Activated T-cell treated with anti-CD3 and anti-CD28 coated beads for 24 hours (primary cell): ENCODE results near the gene PRKAB2.
"Not testable (repeated sequence)": the region's sequence is repeated elsewhere in the genome, so short reads cannot be mapped to it uniquely, and the experiment has no call there.

Experiments used
- DNase-seq: peaks from one replicate; pipeline ENCODE4 v3.0.0-alpha.2; 2020; ENCODE audit warnings: low read depth

The PRKAB2 gene

GRCh38 chr1:147172168-147173016, at the start of gene PRKAB2:
Gene PRKAB2 (minus strand): TSS chr1:147172470. CDS start chr1:147172144, 326 bp downstream.
- peak; percentile 91 for DNase-seq

- no peak for DNase-seq
Observed at GRCh38 chr1:147218606-147219005, 46.3 kb upstream of the PRKAB2 start.

- no peak for DNase-seq
Observed at GRCh38 chr1:147217141-147217540, 44.9 kb upstream of the PRKAB2 start.

GRCh38 chr1:147216124-147216523, 43.9 kb upstream of the PRKAB2 start:
- no peak for DNase-seq

- DNase-seq: no peak
Observed at GRCh38 chr1:147215540-147215916, 43.3 kb upstream of the PRKAB2 start.

- no peak for DNase-seq
Observed at GRCh38 chr1:147214842-147215539, 42.7 kb upstream of the PRKAB2 start.

GRCh38 chr1:147214325-147214724, 42.1 kb upstream of the PRKAB2 start:
- no peak for DNase-seq

GRCh38 chr1:147213271-147213670, 41.0 kb upstream of the PRKAB2 start:
- no peak for DNase-seq

GRCh38 chr1:147211577-147211976, 39.3 kb upstream of the PRKAB2 start:
- DNase-seq: no peak

GRCh38 chr1:147210987-147211386, 38.7 kb upstream of the PRKAB2 start:
- DNase-seq: no peak

- DNase-seq: no peak
Observed at GRCh38 chr1:147209825-147210821, 37.9 kb upstream of the PRKAB2 start.

GRCh38 chr1:147208619-147209018, 36.3 kb upstream of the PRKAB2 start:
- DNase-seq: no peak

GRCh38 chr1:147207192-147207591, 34.9 kb upstream of the PRKAB2 start:
- no peak for DNase-seq

GRCh38 chr1:147204080-147204479, 31.8 kb upstream of the PRKAB2 start:
- no peak for DNase-seq

- no peak for DNase-seq
Observed at GRCh38 chr1:147202576-147202975, 30.3 kb upstream of the PRKAB2 start.

GRCh38 chr1:147201786-147202185, 29.5 kb upstream of the PRKAB2 start:
- no peak for DNase-seq

GRCh38 chr1:147201276-147201675, 29.0 kb upstream of the PRKAB2 start:
- no peak for DNase-seq

- not testable (repeated sequence) for DNase-seq
Observed at GRCh38 chr1:147197324-147197723, 25.1 kb upstream of the PRKAB2 start.

GRCh38 chr1:147189514-147189913, 17.2 kb upstream of the PRKAB2 start:
- no peak for DNase-seq

GRCh38 chr1:147185432-147185831, 13.2 kb upstream of the PRKAB2 start:
- DNase-seq: no peak

- DNase-seq: no peak
Observed at GRCh38 chr1:147177611-147178380, 5.5 kb upstream of the PRKAB2 start.
